ENCODE measurements around the gene SKA2. TPM values are rescaled to one million over a fixed set of nuclear protein-coding genes. Genes with fewer than 3 reads are reported as not detected.

SKA2 gene
- total and polyA plus RNA-seq, 2 of the 8 experiments (the other 6 are each of a cell fraction or from before 2014, with no cell fraction given) = 15.6 to 95.8 TPM

DNA sequence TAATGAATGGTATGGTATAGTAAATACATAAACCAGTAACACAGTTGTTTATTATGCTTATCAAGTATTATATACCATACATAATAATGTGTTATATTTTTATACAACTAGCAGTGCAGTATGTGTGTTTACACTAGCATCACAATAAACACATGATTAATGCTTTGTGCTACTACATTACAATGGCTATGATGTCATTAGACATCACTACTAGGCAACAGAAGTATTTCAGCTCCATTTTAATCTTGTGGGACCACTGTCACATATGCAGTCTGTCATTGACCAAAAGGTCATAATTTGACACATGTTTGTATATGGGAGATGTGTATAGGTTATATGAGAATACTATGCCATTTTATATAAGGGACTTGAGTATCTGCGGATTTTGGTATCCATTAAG is 81.0 kb downstream of the SKA2 start:
- WGBS, 2 experiments (ENCODE audit: extremely low coverage in 1 of 2, insufficient coverage in 1 of 2, insufficient read length in 1 of 2, insufficient replicate concordance in 2 of 2, low coverage in 1 of 2, low lambda C conversion rate in 2 of 2, missing lambda C conversion rate in 1 of 2) = 89% methylated on average over 1 of the region's 1 CpG; no CpG with 5 or more reads in 1 of the 2 experiments
- TF ChIP-seq TBP (IDR thresholded peaks at IDR 0.05; ENCODE audit: low read depth, low read length) (no peak), NANOG (IDR thresholded peaks at IDR 0.05; ENCODE audit: insufficient read depth, low read depth, low read length, poor library complexity, severe bottlenecking) (no peak), POLR2A (IDR thresholded peaks at IDR 0.05; ENCODE audit: control extremely low read depth in 1 of 2, low read depth in 2 of 2, low read length in 2 of 2) (no peak), POLR2AphosphoS5 (IDR thresholded peaks at IDR 0.05; ENCODE audit: low read depth, low read length) (no peak), SP4 (IDR thresholded peaks at IDR 0.05; ENCODE audit: low read length) (no peak), NRF1 (IDR thresholded peaks at IDR 0.05; ENCODE audit: low read depth, low read length) (no peak), SP1 (IDR thresholded peaks at IDR 0.05; ENCODE audit: low read depth, low read length) (no peak), TCF12 (IDR thresholded peaks at IDR 0.05; ENCODE audit: low read depth, low read length) (no peak), GABPA (IDR thresholded peaks at IDR 0.05; ENCODE audit: borderline replicate concordance, insufficient read depth, low read length) (no peak), PHF8 (conservative IDR thresholded peaks at IDR 0.05; ENCODE audit: low read depth, low read length) (no peak), SIN3A (conservative IDR thresholded peaks at IDR 0.05 in 1 of 2, IDR thresholded peaks at IDR 0.05 in 1 of 2; ENCODE audit: low read depth in 1 of 2, low read length in 2 of 2) (no peak), HDAC6 (IDR thresholded peaks at IDR 0.05; ENCODE audit: low read depth, low read length) (no peak), SUZ12 (IDR thresholded peaks at IDR 0.05; ENCODE audit: low read length) (no peak)
- TF ChIP-seq, protein P1, sequence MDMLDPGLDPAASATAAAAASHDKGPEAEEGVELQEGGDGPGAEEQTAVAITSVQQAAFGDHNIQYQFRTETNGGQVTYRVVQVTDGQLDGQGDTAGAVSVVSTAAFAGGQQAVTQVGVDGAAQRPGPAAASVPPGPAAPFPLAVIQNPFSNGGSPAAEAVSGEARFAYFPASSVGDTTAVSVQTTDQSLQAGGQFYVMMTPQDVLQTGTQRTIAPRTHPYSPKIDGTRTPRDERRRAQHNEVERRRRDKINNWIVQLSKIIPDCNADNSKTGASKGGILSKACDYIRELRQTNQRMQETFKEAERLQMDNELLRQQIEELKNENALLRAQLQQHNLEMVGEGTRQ (IDR thresholded peaks at IDR 0.05; ENCODE audit: low read length) = no peak

More for the DNA sequence above, 81.0 kb downstream of the SKA2 start:
- no peak overlapping the region for H3K27ac ChIP-seq (ENCODE audit: low read depth, low read length)
- H3K14ac ChIP-seq (ENCODE audit: insufficient read length) = no peak overlapping the region
- no peak for FAIRE-seq
- no peak overlapping the region for H2BK5ac ChIP-seq (ENCODE audit: low read depth, low read length)
- H4K5ac ChIP-seq (ENCODE audit: insufficient read length, low read depth, low read length) = no peak overlapping the region
- POLR2A ChIA-PET (ENCODE audit: partially characterized antibody) = no interaction called here
- no peak overlapping the region for H3K9ac ChIP-seq (replicated peaks in 1 of 4; ENCODE audit: extremely low read depth in 1 of 4, low read depth in 3 of 4, low read length in 3 of 4)
- no peak overlapping the region for H2BK12ac ChIP-seq (ENCODE audit: low read depth, low read length)
- H3K27me3 ChIP-seq (replicated peaks in 1 of 4; ENCODE audit: control insufficient read depth in 3 of 4, extremely low read depth in 1 of 4, insufficient read depth in 3 of 4, low read length in 3 of 4) = no peaks in the 10 kb centered on the region
- H2AK5ac ChIP-seq (ENCODE audit: low read depth, low read length) = no peak overlapping the region
- H3K79me2 ChIP-seq (ENCODE audit: control insufficient read depth in 1 of 2, insufficient read depth in 2 of 2, low read length in 2 of 2) = no peaks in the 10 kb centered on the region
- no peaks in the 10 kb centered on the region for H3K9me3 ChIP-seq (ENCODE audit: insufficient read depth in 2 of 2, low read depth in 1 of 2, low read length in 1 of 2)
- no peak overlapping the region for H2BK120ac ChIP-seq (replicated peaks; ENCODE audit: low read depth, low read length)
- no peak overlapping the region for H3K4me3 ChIP-seq (ENCODE audit: extremely low read depth in 1 of 4, insufficient read depth in 2 of 4, low read depth in 3 of 4, low read length in 4 of 4)
- H3K56ac ChIP-seq (replicated peaks; ENCODE audit: insufficient read length, low read depth, low read length) = no peak overlapping the region
- no peaks in the 10 kb centered on the region for H3K23me2 ChIP-seq (ENCODE audit: low read depth, low read length)
- CTCF ChIA-PET (ENCODE audit: partially characterized antibody) = no interaction called here
- H2BK20ac ChIP-seq (ENCODE audit: low read length) = no peak overlapping the region
- no peak for DNase-seq (ENCODE audit: low read depth in 1 of 2, low spot score in 2 of 2)
- H2AFZ ChIP-seq (ENCODE audit: low read length) = no peak overlapping the region
- no peaks in the 10 kb centered on the region for H3K4me1 ChIP-seq (replicated peaks in 1 of 4; ENCODE audit: control insufficient read depth in 3 of 4, insufficient read depth in 4 of 4, low read length in 3 of 4)
- H4K8ac ChIP-seq (ENCODE audit: extremely low read depth, insufficient read depth, low read length) = no peak overlapping the region
- no peaks in the 10 kb centered on the region for H3K79me1 ChIP-seq (ENCODE audit: low read depth, low read length)
- H4K20me1 ChIP-seq (replicated peaks in 1 of 2; ENCODE audit: control insufficient read depth in 1 of 2, insufficient read depth in 2 of 2, low read length in 2 of 2) = peaks cover 0 to 1% of the 10 kb centered on the region in 2 experiments
- H4K91ac ChIP-seq (replicated peaks; ENCODE audit: insufficient read length, low read length) = no peak overlapping the region
- no peak overlapping the region for H3K23ac ChIP-seq (ENCODE audit: insufficient read length)
- no peak overlapping the region for H3K4ac ChIP-seq (replicated peaks; ENCODE audit: insufficient read length, low read depth, low read length)
- no peak overlapping the region for H3K4me2 ChIP-seq (ENCODE audit: insufficient read depth in 1 of 2, low read depth in 2 of 2, low read length in 2 of 2)
- no peak overlapping the region for H2BK15ac ChIP-seq (ENCODE audit: low read length)
- no peak overlapping the region for H3K18ac ChIP-seq (ENCODE audit: extremely low read depth, low read length)
- H3K36me3 ChIP-seq (ENCODE audit: control insufficient read depth in 2 of 4, insufficient read depth in 4 of 4, low read length in 3 of 4) = peaks cover 2 to 51% (median 19%) of the 10 kb centered on the region in 4 experiments
